GM21529 (cell line): ENCODE measurements around the gene COL9A1.

Experiments
- ATAC-seq: cut with Tn5 transposase; IDR thresholded peaks from one replicate; pipeline ENCODE4 v1.9.1; 2021; ENCODE audit not compliant: unreplicated experiment

The COL9A1 gene

GRCh38 chr6:70234561-70235236 lies 68.2 kb downstream of the COL9A1 start:
- ATAC-seq, result no peak

DNA sequence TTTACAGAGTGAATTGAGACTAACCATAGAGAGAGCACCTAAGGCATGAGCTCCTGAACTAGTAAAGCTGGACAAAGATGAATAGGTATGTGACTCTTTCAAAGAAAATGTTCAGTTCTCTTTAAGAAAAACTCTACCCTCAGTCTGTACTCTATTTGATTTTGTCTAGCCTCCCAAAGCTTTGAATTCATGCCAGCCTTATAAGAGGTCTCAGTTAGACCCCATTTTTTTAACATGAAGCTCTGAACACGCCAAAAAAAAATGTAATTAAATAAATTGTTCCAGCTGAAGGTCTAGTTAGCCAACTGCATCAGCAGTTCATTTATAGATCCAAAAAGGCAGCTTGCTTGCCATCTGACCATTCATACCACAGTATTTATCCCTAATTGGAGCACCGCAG lies 71.6 kb downstream of the COL9A1 start:
- ATAC-seq, result no peak

GRCh38 chr6:70225055-70225454 lies 77.8 kb downstream of the COL9A1 start:
- no peak for ATAC-seq

- ATAC-seq, result no peak
These were observed 80.5 kb downstream of the COL9A1 start for GRCh38 chr6:70222439-70222749.

- no peak for ATAC-seq
These were observed 81.0 kb downstream of the COL9A1 start for GRCh38 chr6:70221715-70222438.

DNA sequence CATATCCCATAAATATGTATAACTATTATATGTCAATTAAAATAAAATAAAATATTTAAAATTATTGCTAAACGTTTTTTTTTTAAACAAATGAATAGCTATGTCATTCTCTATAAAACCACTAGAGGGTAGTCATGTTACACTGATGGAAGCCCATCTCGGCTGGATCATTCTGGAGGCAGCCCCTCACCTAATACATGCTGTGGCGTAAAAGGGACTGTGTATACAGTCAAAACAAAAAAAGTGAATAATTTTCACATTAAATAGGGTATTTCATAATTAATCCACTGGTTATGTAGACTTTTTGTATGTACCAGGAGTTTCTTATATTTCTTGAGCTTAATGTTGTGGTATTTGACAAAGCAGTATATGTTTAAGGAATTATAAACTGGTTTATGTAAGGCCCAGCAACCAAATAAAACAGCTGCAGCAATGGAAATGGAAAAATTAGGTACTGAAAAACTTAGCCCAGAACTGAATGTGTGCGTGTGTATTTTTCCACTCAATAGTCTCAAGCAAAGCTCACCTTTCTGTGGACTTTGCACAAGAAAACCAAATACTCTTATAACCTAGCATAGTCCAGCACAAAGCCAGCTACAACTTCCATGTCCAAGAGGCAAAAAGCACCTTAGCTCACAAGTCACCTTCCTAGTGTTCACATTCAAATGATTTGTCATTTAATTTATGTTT lies 81.7 kb downstream of the COL9A1 start:
- ATAC-seq, result peak; percentile 65

DNA sequence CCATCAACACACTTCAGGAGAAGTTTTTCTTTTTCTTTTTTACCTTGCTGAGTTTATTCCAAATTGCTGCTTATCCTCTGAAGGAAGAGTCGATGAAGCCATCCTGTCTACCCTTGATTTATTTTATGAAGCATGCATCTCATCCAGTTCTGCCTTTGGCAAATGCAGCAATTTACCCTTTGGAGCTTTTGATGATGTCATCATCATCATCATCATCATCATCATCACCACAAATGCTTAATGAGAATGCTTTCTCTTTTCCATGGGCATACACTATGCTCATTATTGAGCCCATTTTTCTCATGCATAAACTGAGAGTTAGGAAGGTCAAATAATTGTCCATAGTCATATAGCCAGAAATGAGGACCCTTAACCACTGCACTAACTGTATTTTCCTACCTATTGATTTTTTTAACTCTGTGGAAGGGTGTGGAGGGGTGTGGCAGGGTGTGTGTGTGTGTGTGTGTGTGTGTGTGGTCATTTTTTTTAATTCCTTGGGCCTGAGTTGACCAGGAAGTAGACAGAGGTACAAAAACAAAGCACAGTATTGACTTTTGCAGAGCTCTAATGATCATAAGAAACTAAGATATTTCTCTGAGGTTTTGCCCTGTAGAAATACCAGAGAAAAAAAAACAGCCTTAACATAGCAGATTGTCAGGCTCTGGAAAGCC lies 82.8 kb downstream of the COL9A1 start:
- ATAC-seq, result no peak

DNA sequence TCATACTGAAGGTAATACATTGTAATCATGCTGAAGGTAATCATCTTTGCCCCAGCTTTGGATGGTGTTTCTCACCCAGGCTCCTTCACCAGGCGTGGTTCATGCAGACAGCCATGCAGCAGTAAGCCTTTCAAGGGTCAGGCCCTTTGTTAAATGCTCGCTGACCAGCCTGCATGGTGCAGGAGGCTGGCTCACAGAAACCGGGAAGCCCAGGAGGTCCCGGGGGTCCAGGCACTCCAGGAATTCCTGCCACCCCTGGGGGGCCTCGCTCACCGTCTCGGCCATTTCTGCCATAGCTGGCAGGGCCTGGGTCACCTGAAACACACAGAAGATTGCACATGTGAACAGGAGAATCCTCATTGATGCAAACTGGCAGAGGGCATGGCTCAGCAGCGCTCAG lies 86.1 kb downstream of the COL9A1 start:
- ATAC-seq, result no peak

DNA sequence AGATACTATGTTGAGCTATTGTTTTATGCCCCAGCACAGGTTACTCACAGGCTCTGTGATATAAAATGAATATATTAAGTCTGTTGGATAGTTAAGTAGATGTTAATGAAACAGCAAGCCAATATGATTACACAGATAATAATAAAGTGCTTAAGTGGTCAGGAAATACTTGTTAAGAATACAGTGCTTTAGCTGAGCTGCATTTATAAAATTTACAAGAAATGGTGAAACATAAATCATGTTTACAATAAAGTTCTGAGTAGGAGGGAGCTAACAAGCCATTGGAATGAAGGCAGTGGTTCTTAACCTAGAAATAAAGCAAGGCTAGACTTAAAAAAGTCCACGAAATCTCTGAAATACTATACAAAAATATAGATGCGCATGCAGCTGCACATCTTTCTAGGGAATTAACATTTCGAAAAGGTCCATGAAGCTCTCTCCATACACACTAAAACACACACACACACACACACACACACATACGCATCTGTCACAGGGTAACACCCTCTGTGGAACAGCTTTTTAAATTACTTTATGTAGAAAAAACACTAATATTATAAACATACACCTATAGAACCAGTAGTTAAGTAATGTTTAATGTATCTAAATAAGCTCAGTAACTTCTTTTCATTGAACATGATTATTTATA lies 87.3 kb downstream of the COL9A1 start:
- ATAC-seq, result no peak

DNA sequence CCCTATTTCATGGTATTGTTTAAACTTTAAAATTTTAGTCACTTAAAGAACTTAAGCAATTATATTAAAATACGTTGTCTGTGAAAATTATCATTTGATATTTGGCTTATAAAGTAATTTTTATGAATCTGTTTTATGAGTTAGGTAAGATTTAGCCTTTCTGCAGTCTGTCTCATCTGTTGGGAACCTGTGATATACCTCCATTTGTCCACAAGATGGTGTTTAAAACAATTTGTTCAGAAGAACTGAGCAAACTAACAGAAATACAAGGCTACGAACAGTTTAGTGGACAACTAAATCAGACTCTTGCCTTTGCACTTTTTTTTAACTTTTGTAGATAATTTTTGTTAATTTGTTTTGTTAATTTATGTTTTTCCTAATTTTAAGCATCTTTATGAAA lies 92.4 kb downstream of the COL9A1 start:
- ATAC-seq, result peak; percentile 51

DNA sequence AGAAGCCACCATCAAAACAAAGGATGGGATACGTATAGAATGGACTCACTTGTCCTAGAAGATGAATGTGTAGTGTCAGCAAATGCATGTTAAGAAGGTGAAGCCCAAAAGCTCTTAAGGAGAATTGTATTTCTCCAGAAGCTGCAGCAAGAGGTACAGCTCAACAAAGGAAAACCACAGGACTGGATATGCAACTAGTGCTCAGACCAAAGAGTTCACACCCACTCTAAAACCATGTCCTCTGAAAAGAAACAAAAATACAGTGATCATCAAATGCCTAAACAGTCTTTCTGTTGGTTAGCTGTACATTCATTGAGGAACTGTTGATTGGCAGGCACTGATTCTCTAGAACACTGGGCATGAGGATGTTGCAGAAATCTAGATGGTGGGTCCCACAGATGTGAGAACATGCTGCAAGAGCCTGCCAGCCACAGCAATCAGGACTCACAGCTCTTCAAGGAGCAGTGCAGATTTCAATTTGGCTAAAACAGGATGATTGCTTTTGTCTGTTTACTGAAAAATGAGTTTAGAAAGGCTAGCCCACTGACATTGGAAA lies 94.6 kb downstream of the COL9A1 start:
- no peak for ATAC-seq

GRCh38 chr6:70198785-70199184 lies 104.1 kb downstream of the COL9A1 start:
- no peak for ATAC-seq

DNA sequence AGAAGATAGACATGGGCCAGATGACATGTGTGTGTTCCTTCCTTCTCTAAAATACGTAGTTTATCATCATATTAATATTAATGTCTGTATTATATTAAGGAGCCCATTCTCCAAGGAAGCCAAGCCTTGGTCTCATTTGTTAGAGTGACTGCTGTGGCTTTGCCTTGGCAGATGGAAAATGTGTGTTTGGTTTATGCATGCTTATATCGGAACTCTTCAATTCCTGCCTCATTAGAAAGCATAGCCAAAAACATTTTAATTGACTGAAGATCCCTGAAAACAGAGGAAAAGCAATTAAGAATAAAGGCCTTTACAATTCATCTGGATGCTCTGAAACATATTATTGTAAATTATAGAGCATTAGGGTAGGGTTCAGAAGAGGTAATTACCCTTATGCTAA lies 106.4 kb downstream of the COL9A1 start:
- ATAC-seq, result no peak

- no peak for ATAC-seq
These were observed 108.5 kb downstream of the COL9A1 start for GRCh38 chr6:70194421-70194820.

GRCh38 chr6:70188202-70188601 lies 114.7 kb downstream of the COL9A1 start:
- ATAC-seq, result no peak

- ATAC-seq, result no peak
These were observed 116.4 kb downstream of the COL9A1 start for GRCh38 chr6:70186461-70186860.

- no peak for ATAC-seq
These were observed 118.2 kb downstream of the COL9A1 start for GRCh38 chr6:70184723-70185122.

DNA sequence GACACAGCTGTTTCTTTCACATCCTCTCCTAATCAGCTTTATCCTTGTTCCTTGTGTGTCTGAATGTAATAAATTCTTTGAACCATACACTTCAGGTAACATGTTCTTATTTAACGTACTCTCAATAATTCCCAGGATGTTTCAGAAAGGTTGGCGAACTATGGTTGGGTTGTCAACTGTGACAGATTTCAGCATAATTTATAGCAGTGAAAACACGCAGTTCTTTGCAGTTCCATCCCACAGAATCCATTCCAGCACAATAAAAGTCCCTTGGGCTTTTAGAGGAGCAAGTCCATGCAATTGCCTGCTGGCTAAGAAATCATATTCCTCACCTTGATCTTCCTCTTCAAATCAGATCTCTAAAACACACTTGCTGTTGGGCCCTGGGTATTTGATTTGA lies 119.3 kb downstream of the COL9A1 start:
- ATAC-seq, result no peak

DNA sequence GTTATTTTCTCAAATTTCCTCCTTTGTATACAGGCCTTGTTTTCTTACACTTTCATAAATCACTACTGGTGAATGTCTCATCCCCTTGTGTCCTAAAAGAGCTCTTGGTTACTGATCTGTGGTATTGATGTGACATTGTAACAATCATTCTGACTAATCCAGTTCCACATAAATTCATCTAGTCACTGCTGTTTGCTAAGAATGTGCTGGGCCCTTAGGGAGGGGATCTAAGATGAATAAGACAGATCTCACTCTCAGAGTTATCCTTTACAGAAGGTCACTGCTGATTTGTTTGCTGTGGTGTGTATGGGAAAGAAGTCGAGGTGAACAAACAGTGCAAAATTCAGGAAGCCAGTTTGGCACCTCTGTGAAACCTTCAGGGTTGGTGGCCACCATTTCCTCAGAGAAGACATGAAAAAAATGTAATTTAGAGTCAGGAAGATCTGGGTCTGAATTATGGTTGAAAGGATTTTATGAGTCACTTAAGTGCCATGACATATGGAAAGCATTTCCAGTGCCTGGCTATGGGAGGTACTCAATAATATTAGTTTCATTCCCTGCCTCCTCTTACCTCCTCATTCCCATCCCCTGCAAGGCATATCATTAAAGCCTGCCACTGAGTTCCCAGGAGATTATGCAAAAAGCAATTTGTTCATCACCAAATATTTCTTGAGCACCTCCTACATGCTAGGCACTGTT lies 121.8 kb downstream of the COL9A1 start:
- no peak for ATAC-seq

GRCh38 chr6:70180183-70180900 lies 122.5 kb downstream of the COL9A1 start:
- ATAC-seq, result no peak
